ENCODE data around the gene FXYD6. TPM values are rescaled to one million over a fixed set of nuclear protein-coding genes. Genes with fewer than 3 reads are reported as not detected.

Gene FXYD6
- total and polyA plus RNA-seq, 4 donors = 37.0 to 70.0 (median 43.9) TPM

DNA sequence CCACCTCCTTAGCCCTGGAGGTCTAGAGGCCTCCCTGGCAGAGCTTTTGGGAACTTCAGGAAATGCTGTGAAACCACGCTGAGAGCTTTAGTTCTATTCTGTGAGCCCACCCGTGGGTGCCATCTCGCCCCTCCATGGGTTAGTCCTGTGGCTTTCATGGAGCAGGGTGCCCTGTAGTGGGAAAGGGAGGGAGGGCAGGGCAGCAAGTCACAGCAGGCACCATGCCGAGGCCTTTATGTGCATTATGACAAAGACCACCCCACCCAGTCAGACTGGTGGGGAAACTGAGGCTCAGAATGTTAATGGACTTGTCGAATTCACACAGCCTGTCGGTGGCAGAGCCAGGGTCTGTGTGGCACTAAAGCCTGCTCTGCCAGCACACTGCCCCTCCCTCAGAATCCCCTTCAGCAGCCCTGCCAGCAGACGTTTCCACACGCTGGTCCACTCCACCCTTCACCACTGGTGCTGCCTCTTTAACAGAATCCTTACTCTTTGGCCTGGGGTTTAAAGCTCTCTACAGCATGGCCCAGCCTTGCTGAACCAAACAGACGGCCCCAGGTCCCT is 39.3 kb upstream of the FXYD6 start:
- Histone ChIP-seq H3K27me3 (ENCODE audit: control insufficient read depth in 3 of 3, insufficient read depth in 3 of 3, low read length in 2 of 3) (no peaks in the 10 kb centered on the region), H3K4me1 (ENCODE audit: control insufficient read depth in 5 of 5, insufficient read depth in 5 of 5, low read length in 5 of 5) (peaks cover 0 to 16% (median 3%) of the 10 kb centered on the region in 5 donors), H3K27ac (ENCODE audit: low read depth in 1 of 2, low read length in 1 of 2) (no peak overlapping the region), H3K4me3 (no peak overlapping the region), H3K9me3 (ENCODE audit: control insufficient read depth in 4 of 4, insufficient read depth in 3 of 4, low read length in 3 of 4) (no peaks in the 10 kb centered on the region), H3K9ac (ENCODE audit: insufficient read depth in 1 of 2, low read length in 2 of 2) (no peak overlapping the region), H3K36me3 (ENCODE audit: control insufficient read depth in 4 of 4, insufficient read depth in 4 of 4, low read length in 4 of 4) (no peaks in the 10 kb centered on the region)
- no peak for TF ChIP-seq CTCF (IDR thresholded peaks at IDR 0.05; ENCODE audit: control extremely low read depth, extremely low read depth)
- ATAC-seq (ENCODE audit: insufficient read depth, low FRiP score) (no peak), DNase-seq (peak in 1 of 3 donors; percentile 8)
- WGBS, 2 donors = 78 to 89% methylated on average over 9 of the region's 9 CpGs

GRCh38 chr11:117914991-117915618 is 38.6 kb upstream of the FXYD6 start:
- Histone ChIP-seq H3K9me3 (ENCODE audit: control insufficient read depth in 4 of 4, insufficient read depth in 3 of 4, low read length in 3 of 4) (no peaks in the 10 kb centered on the region), H3K4me3 (no peak overlapping the region), H3K27ac (ENCODE audit: low read depth in 1 of 2, low read length in 1 of 2) (no peak overlapping the region), H3K4me1 (ENCODE audit: control insufficient read depth in 5 of 5, insufficient read depth in 5 of 5, low read length in 5 of 5) (peaks cover 0 to 16% (median 3%) of the 10 kb centered on the region in 5 donors), H3K9ac (ENCODE audit: insufficient read depth in 1 of 2, low read length in 2 of 2) (no peak overlapping the region), H3K36me3 (ENCODE audit: control insufficient read depth in 4 of 4, insufficient read depth in 4 of 4, low read length in 4 of 4) (no peaks in the 10 kb centered on the region), H3K27me3 (ENCODE audit: control insufficient read depth in 3 of 3, insufficient read depth in 3 of 3, low read length in 2 of 3) (no peaks in the 10 kb centered on the region)
- 63 to 73% methylated on average over 10 of the region's 10 CpGs for WGBS, 2 donors
- no peak for TF ChIP-seq CTCF (IDR thresholded peaks at IDR 0.05; ENCODE audit: control extremely low read depth, extremely low read depth)
- ATAC-seq (ENCODE audit: insufficient read depth, low FRiP score) = no peak
- DNase-seq = peak; percentile 17 to 27 (median 21)

GRCh38 chr11:117914398-117914761 is 37.9 kb upstream of the FXYD6 start:
- Histone ChIP-seq H3K9ac (ENCODE audit: insufficient read depth in 1 of 2, low read length in 2 of 2) (no peak overlapping the region), H3K9me3 (ENCODE audit: control insufficient read depth in 4 of 4, insufficient read depth in 3 of 4, low read length in 3 of 4) (no peaks in the 10 kb centered on the region), H3K4me3 (no peak overlapping the region), H3K4me1 (ENCODE audit: control insufficient read depth in 5 of 5, insufficient read depth in 5 of 5, low read length in 5 of 5) (peaks cover 0 to 16% (median 3%) of the 10 kb centered on the region in 5 donors), H3K36me3 (ENCODE audit: control insufficient read depth in 4 of 4, insufficient read depth in 4 of 4, low read length in 4 of 4) (no peaks in the 10 kb centered on the region), H3K27ac (ENCODE audit: low read depth in 1 of 2, low read length in 1 of 2) (no peak overlapping the region), H3K27me3 (ENCODE audit: control insufficient read depth in 3 of 3, insufficient read depth in 3 of 3, low read length in 2 of 3) (no peaks in the 10 kb centered on the region)
- no peak for TF ChIP-seq CTCF (IDR thresholded peaks at IDR 0.05; ENCODE audit: control extremely low read depth, extremely low read depth)
- WGBS, 2 donors = 95% methylated on average over 5 of the region's 5 CpGs
- DNase-seq = peak in 1 of 3 donors; percentile 12
- no peak for ATAC-seq (ENCODE audit: insufficient read depth, low FRiP score)
